Activated CD4-positive, CD25-positive, alpha-beta regulatory T cell (primary cell): ENCODE measurements around the gene NR2E1.

Source experiments
- DNase-seq, 4 experiments: peaks; one replicate each; lab custom pipeline; 2025; lab: John Stamatoyannopoulos, UW

NR2E1 gene

GRCh38 chr6:108165714-108166663, at the start of gene NR2E1:
Gene NR2E1, plus strand, starts transcription at chr6:108166022. Its CDS starts 744 bp downstream, at chr6:108166766.
- no peak for DNase-seq

GRCh38 chr6:108116546-108117426, 49.0 kb upstream of the NR2E1 start:
- no peak for DNase-seq

- no peak for DNase-seq
Measured at GRCh38 chr6:108117427-108118358, 48.1 kb upstream of the NR2E1 start.

GRCh38 chr6:108118359-108118724, 47.5 kb upstream of the NR2E1 start:
- no peak for DNase-seq

- DNase-seq, result no peak
Measured at GRCh38 chr6:108118810-108119768, 46.7 kb upstream of the NR2E1 start.

GRCh38 chr6:108119769-108120141, 46.1 kb upstream of the NR2E1 start:
- no peak for DNase-seq

- DNase-seq, result no peak
Measured at GRCh38 chr6:108120311-108120710, 45.5 kb upstream of the NR2E1 start.

- DNase-seq, result no peak
Measured at GRCh38 chr6:108121612-108122011, 44.2 kb upstream of the NR2E1 start.

- no peak for DNase-seq
Measured at GRCh38 chr6:108123481-108123929, 42.3 kb upstream of the NR2E1 start.

GRCh38 chr6:108123946-108124345, 41.9 kb upstream of the NR2E1 start:
- DNase-seq, result no peak

- no peak for DNase-seq
Measured at GRCh38 chr6:108127056-108127455, 38.8 kb upstream of the NR2E1 start.

- no peak for DNase-seq
Measured at GRCh38 chr6:108127826-108128225, 38.0 kb upstream of the NR2E1 start.

GRCh38 chr6:108130262-108130661, 35.6 kb upstream of the NR2E1 start:
- DNase-seq, result no peak

- DNase-seq, result no peak
Measured at GRCh38 chr6:108132863-108133262, 33.0 kb upstream of the NR2E1 start.

- no peak for DNase-seq
Measured at GRCh38 chr6:108133594-108134179, 32.1 kb upstream of the NR2E1 start.

- no peak for DNase-seq
Measured at GRCh38 chr6:108134213-108134970, 31.4 kb upstream of the NR2E1 start.

- DNase-seq, result no peak
Measured at GRCh38 chr6:108142240-108142639, 23.6 kb upstream of the NR2E1 start.

- no peak for DNase-seq
Measured at GRCh38 chr6:108145639-108146038, 20.2 kb upstream of the NR2E1 start.

GRCh38 chr6:108152446-108152845, 13.4 kb upstream of the NR2E1 start:
- DNase-seq, result no peak
